ENCODE measurements around the gene CFAP299.

GRCh38 chr4:80462621-80463091 lies 127.1 kb downstream of the CFAP299 start:
- TF ChIP-seq ZFX (IDR thresholded peaks at IDR 0.05; ENCODE audit: borderline replicate concordance) (no peak), CTCF (IDR thresholded peaks at IDR 0.05) (no peak)
